Thymus (tissue), 11 donors: ENCODE measurements around the gene ARHGDIA. TPM values are rescaled to one million over a fixed set of nuclear protein-coding genes. Genes with fewer than 3 reads are reported as not detected.

Source experiments
- DNase-seq, 9 donors: peaks; one replicate each; pipeline ENCODE4 v3.0.0-alpha.2; 2013; ENCODE audit warnings: low spot score in 9 of 9, low read depth in 6 of 9, missing footprints in 1 of 9
- H3K27ac ChIP-seq, 2 donors: one replicate each; pipeline ENCODE4 v1.5.1; 2013; ENCODE audit warnings: control low read depth in 1 of 2, low read depth in 1 of 2, low read length in 1 of 2, mild to moderate bottlenecking in 1 of 2, moderate library complexity in 1 of 2
- H3K27me3 ChIP-seq, 2 donors: one replicate each; pipeline ENCODE4 v1.5.1; 2013; ENCODE audit warnings: low read length in 1 of 2; ENCODE audit not compliant: control insufficient read depth in 2 of 2, insufficient read depth in 1 of 2
- H3K36me3 ChIP-seq, 2 donors: one replicate each; pipeline ENCODE4 v1.5.1; 2013; ENCODE audit warnings: low read length in 1 of 2, mild to moderate bottlenecking in 1 of 2, moderate library complexity in 1 of 2; ENCODE audit not compliant: control insufficient read depth in 2 of 2, insufficient read depth in 2 of 2
- H3K4me1 ChIP-seq, 2 donors: one replicate each; pipeline ENCODE4 v1.5.1; 2013; ENCODE audit warnings: low read length in 2 of 2; ENCODE audit not compliant: control insufficient read depth in 2 of 2, insufficient read depth in 2 of 2
- H3K4me3 ChIP-seq, 2 donors: one replicate each; pipeline ENCODE4 v1.5.1; 2013; ENCODE audit warnings: low read length in 2 of 2, control low read depth in 1 of 2, mild to moderate bottlenecking in 1 of 2
- H3K9me3 ChIP-seq, 2 donors: one replicate each; pipeline ENCODE4 v1.5.1; 2013; ENCODE audit warnings: low read length in 1 of 2, mild to moderate bottlenecking in 1 of 2; ENCODE audit not compliant: control insufficient read depth in 2 of 2, insufficient read depth in 1 of 2
- WGBS: extraction: QIAGEN DNeasy Blood & Tissue Kit; methylation state at CpG from one replicate; pipeline ENCODE4 v1.1.7; 2013; 5-methylcytosine and 5-hydroxymethylcytosine counted together
- polyA plus RNA-seq: library from polyadenylated mRNA; stranded (reverse); fragments of 200-250 nt; gene quantifications from one replicate; pipeline ENCODE4 v1.2.3, GENCODE V29; 2013
- total RNA-seq: library from RNA; stranded (reverse); fragments of 120-200 nt; gene quantifications from one replicate; pipeline ENCODE4 v1.2.4, GENCODE V29; 2013
- donor health status: healthy.

The ARHGDIA gene
- total and polyA plus RNA-seq, 2 donors: 106 to 189 TPM

DNA sequence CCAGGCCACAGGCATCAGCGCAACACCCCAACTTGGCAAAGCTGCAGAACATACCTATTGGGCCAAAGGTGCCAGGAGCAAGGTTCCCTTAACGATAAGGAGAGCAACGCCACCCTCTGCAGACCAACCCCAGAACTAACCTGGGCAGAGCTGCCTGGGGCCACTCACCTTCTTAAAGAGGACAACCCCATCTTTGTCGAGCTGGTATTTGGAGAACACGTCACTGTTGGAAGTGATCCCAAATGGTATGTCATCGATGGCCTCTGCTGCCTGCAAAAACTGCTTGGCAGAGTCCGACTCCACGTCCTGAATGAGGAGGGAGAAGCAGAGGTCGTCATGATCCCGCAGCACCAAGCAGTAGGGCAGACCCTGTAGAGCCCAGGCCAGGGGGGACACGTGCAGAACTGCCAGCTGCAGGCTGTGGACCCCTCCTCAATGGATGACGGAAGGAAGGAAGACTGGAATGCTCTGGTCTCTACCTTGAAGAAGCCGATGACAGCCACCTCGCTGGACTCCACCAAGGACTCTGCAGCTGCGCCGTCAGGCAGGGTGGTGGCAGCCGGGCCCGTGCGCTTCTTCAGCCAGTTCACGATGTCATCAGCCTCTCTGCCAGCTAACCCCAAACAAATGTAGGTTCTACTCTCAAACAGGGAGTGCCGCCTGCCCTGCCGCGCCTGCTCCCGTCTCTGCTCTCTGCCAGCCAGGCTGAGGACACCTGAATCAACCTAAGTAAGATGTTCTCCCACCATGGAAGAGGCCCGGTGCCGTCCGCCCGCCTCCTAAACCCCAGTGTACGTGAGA is 16.0 kb downstream of the ARHGDIA start:
- Histone ChIP-seq H3K27ac (no peak overlapping the region), H3K27me3 (no peaks in the 10 kb centered on the region), H3K9me3 (peaks cover 0 to 7% of the 10 kb centered on the region in 2 donors), H3K4me3 (no peak overlapping the region), H3K4me1 (peaks cover 16 to 18% of the 10 kb centered on the region in 2 donors), H3K36me3 (peaks cover 66 to 69% of the 10 kb centered on the region in 2 donors)
- DNase-seq: no peak
- WGBS: 97% methylated on average over 29 of the region's 29 CpGs

DNA sequence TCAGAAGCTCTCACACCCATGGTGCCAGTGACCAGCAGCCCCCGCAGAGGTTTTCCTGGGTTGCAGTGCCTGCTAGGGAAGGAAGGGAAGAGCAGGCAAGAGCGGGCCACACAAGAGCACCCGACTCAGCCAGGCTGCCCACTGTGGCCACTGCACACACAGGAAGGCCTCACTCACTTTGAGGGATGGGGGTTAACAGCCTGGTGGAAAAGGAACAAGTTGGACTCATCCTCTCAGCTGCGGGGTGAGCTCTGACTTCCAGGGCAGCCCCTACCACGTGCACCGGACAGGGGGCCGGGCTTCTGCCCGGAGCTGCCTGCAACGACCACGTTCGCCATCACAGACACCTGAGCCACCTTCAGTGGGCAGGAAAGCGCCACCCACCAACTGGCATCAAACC is 18.9 kb downstream of the ARHGDIA start:
- Histone ChIP-seq H3K36me3 (peaks cover 61 to 65% of the 10 kb centered on the region in 2 donors), H3K27ac (no peak overlapping the region), H3K9me3 (no peaks in the 10 kb centered on the region), H3K4me1 (no peaks in the 10 kb centered on the region), H3K4me3 (no peak overlapping the region), H3K27me3 (no peaks in the 10 kb centered on the region)
- no peak for DNase-seq
- 97% methylated on average over 12 of the region's 12 CpGs for WGBS

DNA sequence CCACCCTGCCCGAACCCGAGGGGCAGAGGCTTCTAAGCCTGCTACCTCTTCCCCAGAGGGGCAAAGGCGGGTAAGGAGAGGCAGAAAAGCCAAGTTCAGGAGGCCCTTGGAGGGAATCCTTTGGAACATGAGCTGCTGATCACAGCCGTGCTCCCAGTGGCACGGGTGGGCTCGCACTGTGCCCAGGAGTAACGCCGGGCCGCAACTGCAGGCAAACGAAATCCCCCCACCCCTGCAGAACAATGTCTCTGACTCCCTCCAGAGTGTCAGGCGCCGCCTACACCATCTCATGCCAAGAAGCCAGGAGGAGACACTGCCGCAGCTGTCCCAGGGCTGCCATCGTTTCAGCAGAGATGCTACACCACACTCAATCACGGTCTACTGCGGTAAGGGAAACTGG is 19.7 kb downstream of the ARHGDIA start:
- no peak for DNase-seq
- Histone ChIP-seq H3K4me3 (no peak overlapping the region), H3K9me3 (no peaks in the 10 kb centered on the region), H3K36me3 (peaks cover 68 to 72% of the 10 kb centered on the region in 2 donors), H3K4me1 (no peaks in the 10 kb centered on the region), H3K27ac (no peak overlapping the region), H3K27me3 (peaks cover 0 to under 1% of the 10 kb centered on the region in 2 donors)
- 98% methylated on average over 16 of the region's 16 CpGs for WGBS

DNA sequence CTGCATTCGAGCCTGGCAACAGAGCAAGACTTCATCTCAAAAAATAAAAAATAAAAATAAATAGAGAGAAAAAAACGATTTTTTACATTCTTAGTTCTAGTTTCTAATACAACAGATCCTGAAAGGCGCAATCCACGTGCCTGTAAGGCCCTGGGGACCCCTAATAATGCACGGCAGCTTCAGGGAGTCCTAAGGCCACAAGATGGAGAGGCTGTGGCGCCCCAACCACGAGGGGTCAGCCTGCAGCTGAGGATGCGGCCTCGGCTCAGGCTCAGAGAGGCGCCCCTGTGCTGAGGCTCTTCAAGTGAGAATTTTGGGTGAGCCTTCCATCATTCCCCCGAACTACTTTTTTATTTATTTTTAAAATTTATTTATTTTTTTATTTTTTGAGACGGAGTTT is 21.7 kb downstream of the ARHGDIA start:
- no peak for DNase-seq
- Histone ChIP-seq H3K27me3 (peaks cover 0 to 2% of the 10 kb centered on the region in 2 donors), H3K4me1 (no peaks in the 10 kb centered on the region), H3K36me3 (peaks cover 72 to 76% of the 10 kb centered on the region in 2 donors), H3K27ac (no peak overlapping the region), H3K4me3 (no peak overlapping the region), H3K9me3 (no peaks in the 10 kb centered on the region)
- WGBS: 98% methylated on average over 12 of the region's 12 CpGs

DNA sequence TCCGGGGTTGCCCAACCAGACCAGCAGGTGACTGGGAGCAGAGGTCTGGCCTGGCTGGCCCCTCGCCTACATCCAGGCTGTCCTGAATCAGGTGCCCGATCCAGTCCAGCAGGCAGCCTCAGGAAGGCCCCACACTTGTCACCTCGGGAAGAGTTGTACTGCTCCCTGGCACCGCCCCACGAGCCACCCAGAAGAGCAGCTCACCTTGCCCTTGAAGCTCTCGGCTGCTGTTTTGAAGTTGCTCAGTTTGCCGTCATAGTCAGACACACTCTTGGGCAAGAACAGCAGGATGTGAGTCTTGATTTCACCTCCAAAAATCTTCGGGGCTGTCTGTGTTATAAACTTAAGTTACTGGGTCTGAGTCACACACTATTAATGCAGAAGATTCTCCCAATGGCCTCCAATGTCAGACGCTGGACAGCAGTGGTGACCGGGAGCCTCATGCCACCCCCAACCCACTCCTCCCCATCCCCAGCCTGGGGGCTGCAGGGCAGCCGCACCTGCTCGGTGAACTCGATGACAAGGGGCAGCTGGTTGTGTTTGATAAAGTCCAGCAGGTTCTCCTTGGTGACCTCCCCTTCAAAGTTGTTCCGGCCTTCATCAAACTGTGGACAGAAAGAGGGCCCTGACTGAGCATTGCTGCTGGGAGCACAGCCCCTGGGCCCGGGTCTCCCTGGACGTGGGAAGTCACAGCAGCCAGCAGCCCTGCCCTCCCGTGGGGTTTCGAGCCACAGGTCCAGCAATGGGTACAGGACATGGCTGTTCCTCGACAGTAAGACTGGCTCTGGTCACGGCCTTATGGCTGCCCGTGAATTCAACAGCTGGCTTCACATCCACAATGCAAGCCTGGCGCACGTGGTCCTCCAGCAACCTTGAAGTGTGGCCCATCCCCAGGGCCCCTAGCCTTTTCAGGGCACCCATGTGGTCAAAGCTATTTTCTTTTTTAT is 24.1 kb downstream of the ARHGDIA start:
- Histone ChIP-seq H3K27me3 (peaks cover 0 to 2% of the 10 kb centered on the region in 2 donors), H3K4me1 (no peaks in the 10 kb centered on the region), H3K4me3 (no peak overlapping the region), H3K9me3 (no peaks in the 10 kb centered on the region), H3K27ac (no peak overlapping the region), H3K36me3 (peaks cover 71 to 73% of the 10 kb centered on the region in 2 donors)
- WGBS: 97% methylated on average over 24 of the region's 24 CpGs
- DNase-seq: no peak

DNA sequence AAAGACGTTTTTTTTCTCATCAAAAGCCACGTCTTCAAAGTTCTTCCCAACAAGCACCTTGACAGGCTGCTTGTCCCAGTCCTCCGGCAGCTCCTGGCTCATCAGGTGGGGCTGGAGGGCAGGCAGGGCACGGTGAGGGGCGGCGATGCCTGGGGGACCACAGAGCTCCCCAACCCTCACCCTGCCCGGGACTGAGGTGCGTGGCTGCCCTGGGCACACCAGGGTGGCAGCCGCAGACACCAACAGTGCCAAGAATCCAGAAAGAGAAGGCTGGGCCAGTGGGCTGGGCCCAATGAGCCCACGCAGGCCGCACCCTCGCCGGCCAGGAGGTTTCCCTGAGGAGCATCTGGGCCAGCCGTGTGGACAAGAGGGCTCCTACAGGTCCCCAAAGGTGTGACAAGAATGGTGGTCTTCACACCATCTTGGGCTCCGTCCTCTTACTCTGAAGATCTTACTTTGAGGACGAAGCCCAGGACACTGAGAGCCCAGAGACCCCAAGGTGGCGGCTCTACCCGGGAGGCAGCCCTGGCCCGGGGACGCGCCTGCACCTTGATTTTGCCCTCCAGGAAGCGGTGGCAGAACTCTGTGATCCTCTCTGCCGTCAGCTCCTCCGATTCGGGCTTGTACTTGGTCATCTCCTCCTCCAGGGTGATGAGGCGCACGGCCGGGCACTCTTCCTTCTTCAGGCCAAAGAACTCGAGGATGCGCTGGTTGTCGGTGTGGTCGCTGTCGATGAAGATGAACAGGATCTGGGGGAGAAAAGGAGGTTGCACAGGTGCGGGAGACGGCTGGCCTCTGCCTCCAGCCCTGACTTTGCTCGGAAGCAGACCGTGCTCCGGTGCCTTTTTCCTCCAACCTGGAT is 25.0 kb downstream of the ARHGDIA start:
- Histone ChIP-seq H3K27me3 (peaks cover 0 to 2% of the 10 kb centered on the region in 2 donors), H3K4me3 (no peak overlapping the region), H3K4me1 (peaks cover 0 to 6% of the 10 kb centered on the region in 2 donors), H3K27ac (no peak overlapping the region), H3K9me3 (no peaks in the 10 kb centered on the region), H3K36me3 (peaks cover 62 to 64% of the 10 kb centered on the region in 2 donors)
- no peak for DNase-seq
- WGBS: 98% methylated on average over 38 of the region's 38 CpGs

DNA sequence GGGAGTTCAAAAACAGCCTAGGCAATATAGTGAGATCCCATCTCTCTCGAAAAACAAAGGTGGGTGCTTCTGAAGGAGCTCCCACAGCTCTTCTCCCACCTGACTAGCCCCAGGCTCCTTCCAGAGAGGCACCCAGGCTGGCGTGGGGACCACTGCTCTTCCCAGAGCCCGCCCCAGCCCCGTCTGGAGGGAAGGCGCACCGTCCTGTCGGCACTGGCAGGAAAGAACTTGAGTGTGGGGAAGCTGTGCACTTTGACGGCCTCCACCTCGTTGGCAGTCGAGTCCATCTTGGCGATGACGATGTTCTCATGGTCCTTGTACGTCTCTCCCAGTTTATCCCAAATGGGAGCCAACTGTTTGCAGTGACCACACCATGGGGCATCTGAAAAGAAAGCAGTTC is 25.8 kb downstream of the ARHGDIA start:
- H3K27me3 ChIP-seq: peaks cover 0 to 2% of the 10 kb centered on the region in 2 donors
- peaks cover 60 to 62% of the 10 kb centered on the region in 2 donors for H3K36me3 ChIP-seq
- H3K27ac ChIP-seq: no peak overlapping the region
- H3K4me1 ChIP-seq: peaks cover 0 to 8% of the 10 kb centered on the region in 2 donors
- 98% methylated on average over 13 of the region's 13 CpGs for whole genome bisulfite sequencing
- no peak overlapping the region for H3K4me3 ChIP-seq
- no peaks in the 10 kb centered on the region for H3K9me3 ChIP-seq
- no peak for DNase-seq

DNA sequence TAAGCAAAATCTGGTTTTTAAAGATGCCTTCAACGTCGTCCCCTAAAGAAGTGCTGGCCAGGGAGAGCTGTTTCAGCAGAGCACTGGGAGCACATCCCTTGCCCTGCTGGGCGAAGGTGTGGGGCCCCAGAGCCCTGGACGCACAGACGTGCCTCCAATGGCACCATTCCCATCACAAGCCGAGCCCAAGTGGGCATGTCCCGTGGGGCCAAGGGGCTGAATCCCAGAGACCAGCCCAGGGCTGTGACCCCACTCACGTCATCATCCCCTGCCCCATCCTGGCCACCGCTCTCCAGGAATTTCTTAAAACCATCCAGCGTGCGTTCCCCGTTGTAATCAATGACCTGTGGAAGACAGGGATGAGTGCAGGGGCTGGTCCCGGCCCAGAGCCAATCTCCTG is 26.2 kb downstream of the ARHGDIA start:
- Histone ChIP-seq H3K27me3 (peaks cover 0 to 2% of the 10 kb centered on the region in 2 donors), H3K9me3 (no peaks in the 10 kb centered on the region), H3K4me3 (no peak overlapping the region), H3K36me3 (peaks cover 60 to 62% of the 10 kb centered on the region in 2 donors), H3K4me1 (peaks cover 0 to 8% of the 10 kb centered on the region in 2 donors), H3K27ac (no peak overlapping the region)
- WGBS: 95% methylated on average over 13 of the region's 13 CpGs
- DNase-seq: no peak
